DOHH2 (cell line): ENCODE measurements around the gene GRPEL2.

Experiments used
- EZH2phosphoT487 ChIP-seq: fragments of 200-600 bp; sonication (generic); IDR thresholded peaks from 2 replicates; pipeline ENCODE4 v1.6.1; 2017; ENCODE audit warnings: borderline replicate concordance, mild to moderate bottlenecking, antibody characterized with exemption, low read length, moderate library complexity, mixed read lengths
- TF ChIP-seq, protein P1 (sequence below): fragments of 200-600 bp; sonication (generic); IDR thresholded peaks from one replicate; pipeline ENCODE4 v1.5.1; 2014; ENCODE audit warnings: antibody characterized with exemption, mild to moderate bottlenecking, low read depth, low read length; ENCODE audit not compliant: poor library complexity, severe bottlenecking

DNA sequence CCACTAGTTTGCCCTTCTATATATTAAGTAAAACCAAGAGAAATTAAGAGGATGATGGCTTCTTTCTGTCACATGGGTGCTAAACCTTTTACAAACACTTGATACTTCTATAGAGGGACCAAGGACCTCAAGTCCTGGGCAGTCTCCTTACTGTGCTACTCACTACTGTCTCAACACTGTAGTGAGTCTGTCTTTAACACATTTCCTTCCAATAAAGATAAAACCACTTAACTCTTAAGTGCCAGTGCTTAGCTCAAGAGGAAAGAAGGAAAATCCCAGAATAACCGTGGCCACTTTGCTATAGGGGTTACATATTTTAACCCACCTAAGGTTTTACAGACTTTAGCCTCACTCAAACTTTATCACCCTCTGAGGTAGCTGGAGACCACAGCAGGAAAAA, 4.4 kb upstream of the GRPEL2 start:
- TF ChIP-seq, protein P1, sequence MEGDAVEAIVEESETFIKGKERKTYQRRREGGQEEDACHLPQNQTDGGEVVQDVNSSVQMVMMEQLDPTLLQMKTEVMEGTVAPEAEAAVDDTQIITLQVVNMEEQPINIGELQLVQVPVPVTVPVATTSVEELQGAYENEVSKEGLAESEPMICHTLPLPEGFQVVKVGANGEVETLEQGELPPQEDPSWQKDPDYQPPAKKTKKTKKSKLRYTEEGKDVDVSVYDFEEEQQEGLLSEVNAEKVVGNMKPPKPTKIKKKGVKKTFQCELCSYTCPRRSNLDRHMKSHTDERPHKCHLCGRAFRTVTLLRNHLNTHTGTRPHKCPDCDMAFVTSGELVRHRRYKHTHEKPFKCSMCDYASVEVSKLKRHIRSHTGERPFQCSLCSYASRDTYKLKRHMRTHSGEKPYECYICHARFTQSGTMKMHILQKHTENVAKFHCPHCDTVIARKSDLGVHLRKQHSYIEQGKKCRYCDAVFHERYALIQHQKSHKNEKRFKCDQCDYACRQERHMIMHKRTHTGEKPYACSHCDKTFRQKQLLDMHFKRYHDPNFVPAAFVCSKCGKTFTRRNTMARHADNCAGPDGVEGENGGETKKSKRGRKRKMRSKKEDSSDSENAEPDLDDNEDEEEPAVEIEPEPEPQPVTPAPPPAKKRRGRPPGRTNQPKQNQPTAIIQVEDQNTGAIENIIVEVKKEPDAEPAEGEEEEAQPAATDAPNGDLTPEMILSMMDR, result no peak
- no peak for TF ChIP-seq EZH2phosphoT487
